Muscle of leg (tissue), 11 donors: ENCODE results near the gene S100A6. TPM values are rescaled to one million over a fixed set of nuclear protein-coding genes. Genes with fewer than 3 reads are reported as not detected.

Experiments
- DNase-seq: peaks from one replicate; pipeline ENCODE4 v3.0.0; 2013
- H3K27ac ChIP-seq: one replicate; pipeline ENCODE4 v1.5.1; 2013; ENCODE audit warnings: mild to moderate bottlenecking, low read length, control low read depth
- H3K27me3 ChIP-seq: one replicate; pipeline ENCODE4 v1.6.1; 2013; ENCODE audit warnings: low read length; ENCODE audit not compliant: control insufficient read depth, insufficient read depth
- H3K36me3 ChIP-seq: one replicate; pipeline ENCODE4 v1.6.1; 2013; ENCODE audit warnings: low read length; ENCODE audit not compliant: control insufficient read depth, insufficient read depth
- H3K4me1 ChIP-seq: one replicate; pipeline ENCODE4 v1.6.1; 2013; ENCODE audit warnings: low read length; ENCODE audit not compliant: control insufficient read depth, insufficient read depth
- H3K4me3 ChIP-seq: one replicate; pipeline ENCODE4 v1.5.1; 2013; ENCODE audit warnings: low read length, control low read depth
- H3K9me3 ChIP-seq: replicated peaks from 2 replicates; pipeline ENCODE4 v1.6.1; 2013; ENCODE audit warnings: low read depth, low read length; ENCODE audit not compliant: control insufficient read depth
- WGBS: methylation state at CpG from one replicate; pipeline ENCODE4 v1.1.5; 2013; ENCODE audit warnings: missing lambda C conversion rate; ENCODE audit not compliant: insufficient coverage; 5-methylcytosine and 5-hydroxymethylcytosine counted together
- polyA plus RNA-seq, 8 donors: library from polyadenylated mRNA; unstranded; fragments of 120-200 nt; gene quantifications; one replicate each; pipeline versions ENCODE4 v1.2.1 to v1.2.3, GENCODE V29; 2013; ENCODE audit warnings: inconsistent platforms in 1 of 8, low replicate concordance in 1 of 8; ENCODE audit not compliant: insufficient read length in 8 of 8, insufficient read depth in 1 of 8
- total RNA-seq: library from RNA; stranded (reverse); fragments of 120-200 nt; gene quantifications from one replicate; pipeline ENCODE4 v1.2.4, GENCODE V29; 2013

Gene S100A6
- total and polyA plus RNA-seq, 9 donors: 182 to 415 (median 258) TPM

DNA sequence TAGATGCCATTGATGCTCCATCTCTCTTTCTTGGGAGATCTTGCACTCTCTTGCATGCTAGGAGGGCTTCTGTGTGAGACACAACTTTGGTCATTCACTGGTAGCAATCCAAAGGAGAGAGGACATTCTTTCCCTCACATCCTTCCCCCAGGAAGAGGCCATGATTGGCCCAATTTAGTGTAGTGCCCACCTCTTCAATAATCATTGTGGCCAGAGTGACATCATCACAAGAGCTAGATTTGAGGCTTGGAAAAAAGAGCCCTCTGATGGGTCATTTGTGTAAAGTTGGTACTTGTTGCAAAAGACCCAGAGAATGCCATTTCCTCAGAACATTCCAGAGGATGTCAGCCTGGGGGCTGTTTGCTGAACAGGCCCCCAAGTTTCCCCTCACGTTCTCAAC is 30.2 kb downstream of the S100A6 start:
- peaks cover 29% of the 10 kb centered on the region for H3K4me1 ChIP-seq
- no peaks in the 10 kb centered on the region for H3K9me3 ChIP-seq
- H3K27me3 ChIP-seq: no peaks in the 10 kb centered on the region
- no peak overlapping the region for H3K4me3 ChIP-seq
- no CpG with 5 or more reads among the region's 1 CpG for WGBS
- no peak for DNase-seq
- H3K27ac ChIP-seq: no peak overlapping the region
- H3K36me3 ChIP-seq: no peaks in the 10 kb centered on the region

DNA sequence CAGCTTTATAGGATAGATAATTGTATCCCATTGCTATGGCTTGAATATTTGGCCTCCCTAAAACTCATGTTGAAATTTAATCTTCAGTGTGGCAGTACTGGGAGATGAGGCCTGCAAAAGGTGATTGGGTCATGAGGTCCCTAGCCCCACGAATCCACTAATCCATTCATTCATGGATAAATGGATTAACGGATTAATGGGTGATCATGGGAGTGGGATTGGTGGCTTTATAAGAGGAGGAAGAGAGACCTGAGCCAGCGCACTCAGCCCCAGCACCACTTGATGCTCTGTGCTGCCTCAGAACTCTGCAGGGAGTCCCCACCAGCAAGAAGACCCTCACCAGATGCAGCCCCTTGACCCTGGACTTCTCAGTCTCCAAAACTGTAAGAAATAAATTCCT is 32.0 kb downstream of the S100A6 start:
- Histone ChIP-seq H3K4me3 (no peak overlapping the region), H3K27ac (no peak overlapping the region), H3K27me3 (no peaks in the 10 kb centered on the region), H3K36me3 (no peaks in the 10 kb centered on the region), H3K4me1 (peaks cover 34% of the 10 kb centered on the region), H3K9me3 (no peaks in the 10 kb centered on the region)
- no peak for DNase-seq
- WGBS: 100% methylated on average over 1 of the region's 3 CpGs

DNA sequence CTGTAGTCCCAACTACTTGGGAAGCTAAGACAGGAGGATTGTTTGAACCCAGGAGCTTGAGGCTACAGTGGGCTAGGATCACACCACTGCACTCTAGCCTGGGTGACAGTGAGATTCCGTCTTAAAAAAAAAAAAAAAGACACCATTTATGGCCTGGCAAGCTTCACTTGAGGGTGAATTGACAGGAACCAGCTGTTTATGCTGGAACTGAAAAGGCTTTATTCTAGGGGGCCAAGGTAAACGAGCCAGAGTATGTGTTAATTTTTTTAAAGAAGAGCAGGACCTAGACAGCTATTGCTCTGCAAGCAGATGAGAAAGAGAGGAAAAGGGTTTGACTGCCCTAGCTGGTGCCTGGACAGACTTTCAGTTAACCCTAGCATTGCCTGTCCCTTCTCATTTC is 37.0 kb downstream of the S100A6 start:
- WGBS: 0% methylated on average over 1 of the region's 2 CpGs
- H3K27ac ChIP-seq: no peak overlapping the region
- peaks cover 18% of the 10 kb centered on the region for H3K4me1 ChIP-seq
- no peak for DNase-seq
- H3K4me3 ChIP-seq: no peak overlapping the region
- H3K36me3 ChIP-seq: no peaks in the 10 kb centered on the region
- H3K9me3 ChIP-seq: no peaks in the 10 kb centered on the region
- H3K27me3 ChIP-seq: no peaks in the 10 kb centered on the region

DNA sequence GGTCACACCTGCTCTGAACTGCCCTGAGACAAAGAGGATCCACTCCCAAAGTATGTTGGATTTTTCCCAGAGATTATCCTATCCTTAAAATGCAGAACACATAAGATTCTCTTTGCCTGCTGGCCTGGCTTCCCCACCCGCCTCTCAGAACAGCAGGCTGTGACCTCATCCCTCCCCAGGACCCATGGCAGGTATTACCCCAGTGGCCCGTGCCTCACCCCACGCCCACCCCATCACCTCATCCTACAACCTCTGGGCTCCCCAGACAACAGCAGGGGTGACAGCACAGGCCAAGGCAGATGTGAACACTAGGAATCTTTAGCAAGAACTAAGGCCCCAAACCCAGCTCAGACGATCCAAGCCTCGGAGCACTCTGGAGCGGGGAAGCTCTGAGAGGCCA is 40.3 kb downstream of the S100A6 start:
- DNase-seq: no peak
- Histone ChIP-seq H3K4me3 (no peak overlapping the region), H3K9me3 (no peaks in the 10 kb centered on the region), H3K27me3 (peaks cover 2% of the 10 kb centered on the region), H3K4me1 (peaks cover 26% of the 10 kb centered on the region), H3K27ac (no peak overlapping the region), H3K36me3 (no peaks in the 10 kb centered on the region)
- WGBS: 39% methylated on average over 4 of the region's 6 CpGs

DNA sequence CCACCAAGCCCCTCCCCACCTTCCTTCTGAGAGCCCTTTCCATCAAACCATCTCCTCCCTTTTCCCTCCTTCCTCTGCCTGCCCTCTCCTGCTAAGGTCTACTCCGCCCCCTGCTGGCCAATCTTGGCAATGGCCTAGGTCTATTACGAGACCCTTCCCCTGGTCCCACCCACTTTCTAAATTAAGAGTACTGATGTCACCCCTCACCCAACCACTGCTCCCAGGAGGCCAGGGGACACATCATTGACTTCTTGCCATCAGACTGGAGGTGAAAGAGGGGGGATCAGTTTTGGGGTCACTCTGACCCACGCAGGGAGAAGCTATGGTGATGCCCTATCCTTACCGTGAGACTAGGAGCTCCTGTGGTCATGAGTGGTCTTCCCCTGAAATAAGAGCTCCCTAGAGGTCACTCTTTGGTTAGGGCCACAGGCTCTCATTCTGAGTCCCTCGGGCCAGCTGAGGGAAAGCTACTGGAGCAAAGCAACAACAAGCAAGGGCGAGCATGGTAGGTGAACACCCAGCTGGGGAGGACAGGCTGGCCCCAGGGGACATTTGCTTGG is 40.7 kb downstream of the S100A6 start:
- no peaks in the 10 kb centered on the region for H3K36me3 ChIP-seq
- WGBS: 40% methylated on average over 5 of the region's 6 CpGs
- H3K27me3 ChIP-seq: peaks cover 2% of the 10 kb centered on the region
- DNase-seq: peak; percentile 80
- peaks cover 31% of the 10 kb centered on the region for H3K4me1 ChIP-seq
- H3K27ac ChIP-seq: no peak overlapping the region
- no peak overlapping the region for H3K4me3 ChIP-seq
- no peaks in the 10 kb centered on the region for H3K9me3 ChIP-seq

DNA sequence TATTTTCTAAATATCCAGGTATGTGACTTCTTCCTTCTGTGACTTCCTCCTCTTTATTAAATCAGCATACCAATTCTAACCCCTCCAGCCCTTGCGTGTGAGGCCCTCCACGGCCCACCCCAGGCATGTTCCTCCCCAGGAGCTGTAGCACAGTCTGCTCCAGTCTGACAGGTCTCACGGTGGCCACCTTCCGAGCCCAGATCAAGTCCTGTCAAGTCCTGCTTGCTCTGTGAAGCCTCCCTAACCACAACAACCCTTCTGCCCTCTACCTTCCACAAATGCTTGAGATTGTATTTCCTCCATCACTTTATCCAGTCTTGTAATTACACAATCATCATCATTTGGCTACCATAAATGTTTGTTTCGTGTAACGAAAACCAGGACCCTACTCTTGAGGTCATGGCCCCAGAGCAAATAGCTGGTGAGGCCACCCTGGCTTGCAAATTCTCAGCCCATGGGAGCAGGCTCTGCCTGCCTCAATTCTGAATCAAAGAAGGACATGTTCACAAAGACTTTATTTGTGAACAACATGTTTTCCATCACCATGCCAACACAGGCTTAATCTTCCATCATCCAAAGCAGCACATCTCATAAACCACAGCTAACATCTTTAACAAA is 42.3 kb downstream of the S100A6 start:
- WGBS: 70% methylated on average over 5 of the region's 6 CpGs
- no peak for DNase-seq
- Histone ChIP-seq H3K4me1 (peaks cover 29% of the 10 kb centered on the region), H3K4me3 (no peak overlapping the region), H3K9me3 (no peaks in the 10 kb centered on the region), H3K27me3 (peaks cover 2% of the 10 kb centered on the region), H3K36me3 (no peaks in the 10 kb centered on the region), H3K27ac (no peak overlapping the region)

DNA sequence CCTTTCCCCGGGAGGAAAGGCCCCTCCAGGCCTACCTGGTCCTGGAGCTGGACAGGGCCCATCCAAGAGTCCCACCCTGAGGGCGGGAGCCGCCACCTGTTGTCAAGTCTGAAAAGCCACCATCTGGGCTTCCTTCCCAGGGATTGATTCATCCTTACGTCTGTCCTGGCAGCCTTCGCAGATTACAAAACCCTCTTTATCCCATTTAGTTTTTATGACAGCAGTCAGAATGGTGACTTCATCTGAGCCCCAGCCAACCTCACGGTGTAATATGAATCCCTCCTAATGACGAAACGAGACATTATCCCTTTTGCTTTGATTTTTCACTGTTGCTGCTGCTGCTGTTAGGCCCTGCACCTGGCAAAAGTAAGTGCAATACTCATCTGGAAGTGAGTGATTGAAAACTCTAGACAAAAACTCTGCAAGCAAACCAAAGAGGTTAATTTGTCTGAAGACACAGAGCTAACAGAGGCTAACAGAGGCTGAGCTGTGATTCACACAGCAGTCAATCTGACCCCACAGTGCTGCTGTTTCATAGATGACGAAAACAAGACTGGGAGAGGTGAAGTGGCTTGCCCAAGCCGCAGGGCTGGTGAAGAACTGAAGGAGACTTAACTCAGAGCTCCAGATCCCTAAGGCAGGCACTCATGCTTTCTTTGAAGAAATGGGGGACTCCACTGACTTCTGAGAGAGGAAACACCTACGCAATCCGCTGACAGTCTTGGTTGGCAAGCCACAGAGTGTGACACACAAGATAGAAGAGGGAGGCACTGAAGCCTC is 45.3 kb downstream of the S100A6 start:
- Histone ChIP-seq H3K27ac (peak overlapping the region; percentile 82), H3K9me3 (no peaks in the 10 kb centered on the region), H3K27me3 (peaks cover 2% of the 10 kb centered on the region), H3K36me3 (no peaks in the 10 kb centered on the region), H3K4me1 (peaks cover 35% of the 10 kb centered on the region), H3K4me3 (no peak overlapping the region)
- WGBS: 14% methylated on average over 7 of the region's 12 CpGs
- DNase-seq: peak; percentile 94

DNA sequence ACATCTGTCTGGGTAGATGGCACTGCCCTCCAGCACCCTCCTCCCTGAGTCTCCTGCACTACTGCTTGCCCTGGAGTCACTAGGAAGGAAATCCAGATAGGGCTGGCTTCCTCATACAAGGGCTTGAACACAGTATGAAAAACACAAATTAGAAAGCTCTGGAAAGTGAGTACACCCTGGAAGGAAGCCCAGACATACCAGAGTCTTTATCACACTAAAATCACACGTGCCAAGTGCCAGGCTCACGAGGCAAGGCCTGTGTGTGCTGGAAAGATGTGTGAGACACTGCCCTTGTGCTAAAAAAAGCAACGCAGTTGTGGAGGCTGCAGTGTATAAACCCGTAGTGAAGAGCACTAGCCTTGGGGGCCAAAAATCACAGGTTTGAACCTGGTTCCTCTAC is 47.1 kb downstream of the S100A6 start:
- H3K36me3 ChIP-seq: no peaks in the 10 kb centered on the region
- H3K27me3 ChIP-seq: peaks cover 2% of the 10 kb centered on the region
- DNase-seq: no peak
- no peak overlapping the region for H3K27ac ChIP-seq
- H3K9me3 ChIP-seq: no peaks in the 10 kb centered on the region
- no peak overlapping the region for H3K4me3 ChIP-seq
- 59% methylated on average over 3 of the region's 4 CpGs for WGBS
- H3K4me1 ChIP-seq: peaks cover 35% of the 10 kb centered on the region

DNA sequence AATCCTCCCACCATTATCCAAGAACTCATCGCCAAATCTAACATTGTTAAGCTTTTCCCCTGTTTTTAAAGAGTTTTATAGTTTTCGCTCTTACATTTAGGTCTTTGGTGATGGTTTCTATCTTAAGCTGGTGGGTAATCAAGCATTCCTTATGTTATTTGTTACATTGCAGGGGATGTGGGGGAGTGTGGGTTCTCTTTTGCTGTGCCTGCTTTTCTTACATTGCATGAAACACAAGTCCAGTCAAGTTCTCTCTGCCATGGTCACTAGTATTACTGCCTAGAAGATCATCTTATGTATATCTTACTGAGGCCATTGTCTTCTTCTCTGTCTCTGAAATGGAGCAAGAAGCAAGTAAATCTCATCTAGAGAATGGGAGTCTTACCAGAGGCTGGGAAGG is 48.1 kb downstream of the S100A6 start:
- Histone ChIP-seq H3K4me1 (peaks cover 37% of the 10 kb centered on the region), H3K36me3 (no peaks in the 10 kb centered on the region), H3K4me3 (no peak overlapping the region), H3K9me3 (no peaks in the 10 kb centered on the region), H3K27ac (no peak overlapping the region), H3K27me3 (peaks cover 2% of the 10 kb centered on the region)
- no peak for DNase-seq
- no CpG with 5 or more reads among the region's 2 CpGs for WGBS

DNA sequence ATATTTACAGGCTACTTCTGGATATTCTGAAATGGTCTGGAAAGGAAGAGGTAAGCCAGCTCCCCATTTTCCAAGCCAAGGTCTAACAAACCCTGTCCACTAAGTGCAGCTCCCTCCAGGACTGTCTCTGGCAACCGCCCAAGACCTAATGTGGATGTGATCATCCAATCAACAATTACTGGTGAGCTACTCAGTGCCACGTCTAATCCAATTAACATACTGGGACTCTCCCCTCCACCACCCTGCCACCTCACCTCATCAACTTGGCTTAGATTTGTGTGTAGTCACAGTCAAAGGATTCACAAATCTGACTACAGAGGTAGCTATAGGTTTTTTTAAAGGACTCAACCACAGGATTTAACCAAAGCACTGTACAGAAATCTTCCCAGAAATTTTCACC is 49.9 kb downstream of the S100A6 start:
- no peaks in the 10 kb centered on the region for H3K27me3 ChIP-seq
- H3K4me3 ChIP-seq: no peak overlapping the region
- no peak overlapping the region for H3K27ac ChIP-seq
- DNase-seq: no peak
- no peaks in the 10 kb centered on the region for H3K36me3 ChIP-seq
- peaks cover 27% of the 10 kb centered on the region for H3K4me1 ChIP-seq
- no peaks in the 10 kb centered on the region for H3K9me3 ChIP-seq
- WGBS: 30% methylated on average over 2 of the region's 2 CpGs
